GM12892 (cell line): ENCODE results near the gene BCL11A.

Experiments
- DNase-seq: peaks from one replicate; pipeline ENCODE4 v3.0.0; 2011; ENCODE audit not compliant: insufficient read length
- FAIRE-seq: peaks from 2 replicates; lab custom pipeline; 2011; peaks lifted over from hg19 to GRCh38; lab: Jason Lieb, UNC
- POLR2A ChIP-seq: IDR thresholded peaks from 2 replicates; pipeline ENCODE4 v1.6.1; 2011; ENCODE audit warnings: low read depth, low read length, control low read depth
- POLR2AphosphoS5 ChIP-seq: IDR thresholded peaks from 2 replicates; pipeline ENCODE4 v1.6.1; 2011; ENCODE audit warnings: low read depth, low read length, control low read depth
- TAF1 ChIP-seq: IDR thresholded peaks from 2 replicates; pipeline ENCODE4 v1.6.1; 2011; ENCODE audit warnings: low read depth, mild to moderate bottlenecking, control low read depth, low read length, borderline replicate concordance

BCL11A gene

DNA sequence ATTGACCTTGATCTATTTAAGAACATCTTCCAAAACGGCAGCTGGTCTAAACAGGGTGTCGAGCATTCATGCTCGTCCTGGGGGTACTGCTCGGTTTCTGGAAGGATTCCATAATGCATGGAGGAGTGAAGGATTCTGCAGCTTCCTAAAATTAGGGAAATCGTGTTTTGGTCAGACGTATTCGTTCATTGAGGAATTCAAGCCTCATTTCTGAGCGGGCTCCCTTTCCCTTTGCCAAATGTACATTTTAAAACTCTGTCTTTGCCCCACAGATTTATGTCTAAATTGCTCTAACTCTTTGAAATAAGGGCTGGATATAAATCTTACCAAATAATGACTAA is 144.0 kb downstream of the BCL11A start:
- no peak for FAIRE-seq
- no peak for DNase-seq
- TF ChIP-seq TAF1, result no peak

DNA sequence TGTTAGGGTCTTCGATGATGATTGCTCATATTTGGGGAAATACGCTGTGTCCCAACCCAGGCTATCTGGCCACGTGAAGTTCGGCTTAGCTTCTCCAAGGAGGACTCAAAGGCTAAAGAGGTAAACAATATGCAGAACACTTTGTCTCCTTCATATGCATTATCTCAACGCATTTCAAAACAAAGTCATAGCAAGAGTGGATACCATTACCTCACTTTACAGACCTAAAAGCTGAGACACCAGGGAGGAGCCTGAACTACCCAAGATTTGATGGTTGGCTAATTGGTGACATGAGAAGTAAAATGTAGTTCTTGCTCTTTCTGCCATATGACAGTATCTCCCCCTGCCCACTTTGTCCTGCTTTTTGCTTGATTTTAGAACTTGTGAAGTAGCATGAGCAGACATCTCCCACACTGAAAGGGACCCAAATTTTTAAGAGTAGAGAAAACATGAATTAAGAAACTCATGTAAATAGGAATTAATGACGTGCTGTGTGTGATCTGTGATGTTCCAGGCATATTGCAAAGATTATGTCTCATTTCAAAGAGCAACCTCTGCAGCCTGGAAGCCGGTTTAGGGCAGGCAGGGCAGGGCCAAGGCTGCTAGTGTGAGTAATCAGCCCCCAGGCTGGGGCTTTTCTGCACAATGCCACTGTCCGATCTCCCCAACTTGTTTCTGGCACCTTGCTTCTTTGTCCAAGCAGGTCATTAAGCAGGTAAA is 144.5 kb downstream of the BCL11A start:
- FAIRE-seq (no peak), DNase-seq (no peak)
- TF ChIP-seq TAF1 (no peak), POLR2AphosphoS5 (no peak), POLR2A (no peak)

- DNase-seq (no peak), FAIRE-seq (no peak)
- TF ChIP-seq POLR2AphosphoS5 (no peak), POLR2A (no peak), TAF1 (no peak)
Observed at GRCh38 chr2:60408207-60408606, 145.2 kb downstream of the BCL11A start.

DNA sequence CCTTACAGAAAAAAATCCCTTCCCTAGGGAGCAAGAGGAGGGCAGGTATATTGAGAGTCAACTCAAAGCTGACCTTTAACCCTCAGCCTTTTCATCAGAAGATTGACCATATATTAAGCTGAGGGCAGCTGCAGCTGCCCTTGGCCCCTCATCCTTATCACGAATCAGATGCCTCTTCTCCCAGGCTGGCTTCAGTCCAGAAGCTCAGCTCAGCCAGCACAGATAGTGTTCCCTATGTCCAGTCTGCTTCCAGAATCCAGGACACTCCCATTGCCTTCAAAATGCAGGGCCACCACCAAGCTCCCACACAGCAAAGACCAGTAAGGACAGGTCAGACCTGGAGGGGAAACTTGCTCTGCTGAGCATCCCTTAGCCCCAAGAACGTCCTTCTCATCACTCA is 146.1 kb downstream of the BCL11A start:
- TF ChIP-seq POLR2A (no peak), POLR2AphosphoS5 (no peak), TAF1 (no peak)
- FAIRE-seq (no peak), DNase-seq (no peak)

GRCh38 chr2:60406192-60406591 is 147.3 kb downstream of the BCL11A start:
- DNase-seq (no peak), FAIRE-seq (no peak)
- TF ChIP-seq POLR2AphosphoS5, result no peak
- TF ChIP-seq TAF1, result no peak
- no peak for TF ChIP-seq POLR2A

- FAIRE-seq (no peak), DNase-seq (no peak)
- TF ChIP-seq POLR2A (no peak), POLR2AphosphoS5 (no peak), TAF1 (no peak)
Observed at GRCh38 chr2:60405271-60405919, 148.1 kb downstream of the BCL11A start.
